HCEC 1CT (cell line): Measurements from ENCODE around the gene GPR132.
A peak's percentile ranks its signal among the peaks of the same experiment; 100 is the strongest.
"Not testable (repeated sequence)": the region's sequence is repeated elsewhere in the genome, so short reads cannot be mapped to it uniquely, and the experiment has no call there.

Source experiments
- DNase-seq: peaks from one replicate; pipeline ENCODE4 v3.0.0-alpha.2; 2017

GPR132 gene

GRCh38 chr14:105073720-105074600 lies 8.7 kb upstream of the GPR132 start:
- DNase-seq = no peak

DNA sequence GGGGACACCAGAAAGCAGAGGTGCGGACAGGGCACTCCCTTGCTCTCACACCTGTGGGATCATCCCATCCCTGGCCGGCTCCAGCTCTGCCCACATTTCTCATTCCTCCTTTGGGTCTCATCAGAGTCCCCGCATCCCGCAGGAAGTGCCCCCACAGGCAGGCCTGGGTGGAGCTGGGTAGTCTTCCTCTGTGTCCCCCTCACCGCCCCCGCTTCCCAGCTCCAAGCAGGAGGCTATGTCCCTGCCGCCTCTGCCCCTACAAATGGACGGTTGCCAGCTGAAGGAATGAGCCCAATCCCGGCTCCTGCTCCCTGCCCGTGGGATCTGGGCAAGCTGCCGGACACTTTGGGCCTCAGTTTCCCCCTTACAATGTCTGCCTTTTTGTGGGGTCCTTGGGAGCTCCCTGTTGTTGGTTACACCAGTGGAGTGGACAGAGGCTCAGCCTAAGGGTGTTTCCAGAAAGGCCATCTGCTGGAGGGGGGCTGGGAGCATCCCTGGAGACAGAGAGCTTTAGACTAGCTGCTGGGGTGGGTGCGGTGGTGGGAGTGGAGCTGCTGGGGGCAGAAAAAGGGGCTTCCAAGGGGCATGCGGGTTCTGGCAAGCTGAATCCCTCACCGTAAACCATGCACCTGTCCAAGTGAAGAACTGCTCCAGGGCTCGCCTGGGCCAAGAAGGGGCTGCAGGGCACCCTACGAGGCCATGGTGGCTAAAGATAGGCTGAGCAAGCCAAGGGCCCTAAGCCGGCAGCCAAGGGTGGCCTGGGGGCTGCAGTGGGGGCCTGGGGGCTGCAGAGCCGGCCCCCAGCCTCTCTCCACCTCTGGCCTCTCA lies 7.9 kb upstream of the GPR132 start:
- DNase-seq = no peak

DNA sequence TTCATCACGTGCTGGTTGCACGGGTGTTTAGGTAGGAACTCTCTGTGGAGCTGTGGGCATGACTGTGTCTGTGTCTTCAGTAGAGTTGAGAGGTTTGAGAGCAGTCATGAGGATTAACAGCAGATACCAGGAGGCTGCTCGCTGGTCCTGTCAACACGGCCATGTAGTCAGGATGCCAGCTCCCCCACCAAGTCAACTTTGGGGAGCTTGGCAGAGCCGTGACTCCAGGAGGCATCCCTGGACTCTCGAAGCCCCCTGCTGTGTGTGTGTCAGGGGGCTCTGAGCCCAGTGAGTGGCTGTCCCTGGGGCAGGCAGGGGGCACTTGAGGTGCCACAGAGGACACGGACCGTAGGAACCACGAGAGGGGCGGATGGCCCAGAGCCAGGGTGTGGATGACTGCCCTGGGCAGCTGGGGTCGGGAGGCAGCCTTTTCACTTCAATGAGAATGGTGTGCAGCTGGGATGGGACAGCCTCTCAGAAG lies 7.2 kb upstream of the GPR132 start:
- no peak for DNase-seq

- DNase-seq = no peak
Measured at GRCh38 chr14:105071942-105072341, 6.7 kb upstream of the GPR132 start.

- no peak for DNase-seq
Measured at GRCh38 chr14:105071326-105071725, 6.1 kb upstream of the GPR132 start.

GRCh38 chr14:105070760-105071137 lies 5.5 kb upstream of the GPR132 start:
- DNase-seq = no peak

GRCh38 chr14:105069871-105070759 lies 4.9 kb upstream of the GPR132 start:
- peak; percentile 23 for DNase-seq

GRCh38 chr14:105069522-105069870 lies 4.3 kb upstream of the GPR132 start:
- no peak for DNase-seq

DNA sequence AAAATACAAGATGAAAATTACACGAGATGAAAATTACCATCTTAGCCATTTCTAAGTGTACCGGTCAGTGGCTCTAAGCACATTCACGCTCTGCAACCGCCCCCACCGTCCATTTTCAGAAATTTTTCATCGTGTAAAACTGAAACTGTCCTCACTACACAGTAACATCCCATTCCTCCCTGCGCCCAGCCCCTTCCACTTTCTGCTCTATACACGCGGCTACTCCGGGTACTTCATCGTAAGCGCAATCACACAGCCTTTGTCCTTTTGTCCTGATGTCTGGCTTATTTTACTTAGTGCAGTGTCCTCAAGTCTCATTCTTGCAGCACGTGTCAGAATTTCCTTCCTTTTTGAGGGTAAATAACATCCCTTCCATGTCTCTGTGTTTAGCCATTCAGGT lies 3.6 kb upstream of the GPR132 start:
- DNase-seq = no peak

- no peak for DNase-seq
Measured at GRCh38 chr14:105067969-105068301, 2.7 kb upstream of the GPR132 start.

GRCh38 chr14:105067140-105067968 lies 2.1 kb upstream of the GPR132 start:
- peak; percentile 46 for DNase-seq

GRCh38 chr14:105066240-105067071 lies 1.2 kb upstream of the GPR132 start:
- DNase-seq = no peak

DNA sequence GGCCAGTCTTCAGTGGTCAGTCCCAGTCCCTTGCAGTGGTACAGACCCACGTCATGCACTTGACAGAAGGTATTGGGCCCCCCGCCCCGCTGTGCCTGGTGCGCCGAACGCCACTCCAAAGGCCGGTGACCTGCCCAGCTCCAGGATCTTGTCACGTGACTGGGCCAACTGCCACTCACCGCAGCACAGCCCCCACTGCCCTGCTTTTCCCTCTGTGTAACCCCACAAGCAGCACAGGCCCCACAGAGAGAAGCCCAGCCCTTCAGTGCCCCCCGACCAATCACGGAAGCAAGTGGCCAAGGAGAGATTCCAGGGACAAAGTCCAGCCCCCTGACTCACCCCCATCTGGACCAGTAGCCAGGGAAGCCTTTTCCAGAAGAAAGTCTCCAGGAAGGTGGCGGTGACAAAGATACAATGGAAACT lies 498 bp downstream of the GPR132 start:
- DNase-seq = peak; percentile 17

GRCh38 chr14:105064001-105064400 lies 1.2 kb downstream of the GPR132 start:
- DNase-seq = no peak

GRCh38 chr14:105063506-105063905 lies 1.7 kb downstream of the GPR132 start:
- DNase-seq = not testable (repeated sequence)

- DNase-seq = no peak
Measured at GRCh38 chr14:105063056-105063455, 2.2 kb downstream of the GPR132 start.

DNA sequence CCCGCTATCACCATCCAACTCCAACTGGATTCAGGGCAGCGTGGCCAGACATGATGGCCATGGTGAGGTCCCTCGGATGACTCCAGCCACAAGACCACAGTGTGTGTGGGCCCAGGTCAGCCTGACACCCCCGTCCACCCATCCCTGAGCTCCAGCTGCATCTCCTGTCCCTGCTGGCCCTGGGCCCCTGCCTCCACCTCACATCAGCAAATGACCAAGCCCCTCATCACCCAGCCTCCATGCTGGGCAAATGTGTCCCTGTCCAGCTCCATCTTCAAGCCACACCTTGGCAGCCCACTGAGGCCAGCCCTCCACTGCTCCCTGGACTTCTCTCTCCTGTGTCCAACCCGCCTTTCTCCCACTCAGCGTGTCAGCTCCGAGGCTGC lies 3.2 kb downstream of the GPR132 start:
- DNase-seq = no peak

GRCh38 chr14:105061428-105062047 lies 3.7 kb downstream of the GPR132 start:
- no peak for DNase-seq

DNA sequence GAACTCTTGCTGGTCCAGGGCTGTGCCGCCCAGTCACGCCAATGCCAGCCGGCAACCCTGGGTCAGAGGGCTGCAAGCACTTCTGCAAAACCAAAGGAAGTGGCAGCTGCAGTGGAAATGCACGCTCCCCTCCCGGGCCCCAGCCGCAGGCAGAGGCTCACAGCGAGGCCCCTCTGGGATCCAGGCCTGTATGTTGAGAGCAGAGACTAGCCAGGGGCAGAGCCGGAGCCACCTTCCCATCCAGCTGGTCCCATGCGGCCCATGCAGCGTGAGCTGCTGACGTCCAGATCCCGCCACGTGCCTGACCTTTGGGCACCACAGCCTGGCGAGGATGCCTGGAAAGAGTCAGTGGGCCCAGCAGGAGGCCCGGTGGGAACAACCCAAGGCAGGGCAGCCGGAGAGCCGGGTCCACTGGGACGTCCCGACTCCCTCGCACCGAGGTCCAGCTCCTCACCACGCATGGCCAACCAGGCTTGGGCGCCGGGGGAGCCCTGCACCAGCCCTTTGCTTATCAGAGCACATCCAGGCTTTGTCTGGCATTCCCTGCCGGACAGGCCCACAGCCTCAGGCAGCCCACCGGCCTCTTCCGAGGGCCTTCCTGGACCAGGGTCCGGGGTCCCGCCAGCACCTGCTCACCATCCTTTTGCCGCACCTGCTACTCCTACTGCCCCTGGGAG lies 4.3 kb downstream of the GPR132 start:
- no peak for DNase-seq

GRCh38 chr14:105059925-105060565 lies 5.2 kb downstream of the GPR132 start:
- DNase-seq = no peak
